Esophagus squamous epithelium (tissue), 4 donors: Measurements from ENCODE around the gene CTTN.

Source experiments
- POLR2A ChIP-seq, 4 donors: fragments of 450-650 bp; IDR thresholded peaks; one replicate each; pipeline ENCODE4 v1.6.1; 2017; ENCODE audit warnings: antibody characterized with exemption in 4 of 4, mild to moderate bottlenecking in 4 of 4, moderate library complexity in 3 of 4
- TF ChIP-seq, protein P1 (sequence below), 6 experiments: fragments of 450-650 bp in 4 of 6; fragments of 200-600 bp in 2 of 6; sonication (generic) in 2 of 6; IDR thresholded peaks; one replicate each; pipeline ENCODE4 v1.5.1; 2016 to 2019; ENCODE audit warnings: antibody characterized with exemption in 6 of 6, mild to moderate bottlenecking in 4 of 6, moderate library complexity in 4 of 6

DNA sequence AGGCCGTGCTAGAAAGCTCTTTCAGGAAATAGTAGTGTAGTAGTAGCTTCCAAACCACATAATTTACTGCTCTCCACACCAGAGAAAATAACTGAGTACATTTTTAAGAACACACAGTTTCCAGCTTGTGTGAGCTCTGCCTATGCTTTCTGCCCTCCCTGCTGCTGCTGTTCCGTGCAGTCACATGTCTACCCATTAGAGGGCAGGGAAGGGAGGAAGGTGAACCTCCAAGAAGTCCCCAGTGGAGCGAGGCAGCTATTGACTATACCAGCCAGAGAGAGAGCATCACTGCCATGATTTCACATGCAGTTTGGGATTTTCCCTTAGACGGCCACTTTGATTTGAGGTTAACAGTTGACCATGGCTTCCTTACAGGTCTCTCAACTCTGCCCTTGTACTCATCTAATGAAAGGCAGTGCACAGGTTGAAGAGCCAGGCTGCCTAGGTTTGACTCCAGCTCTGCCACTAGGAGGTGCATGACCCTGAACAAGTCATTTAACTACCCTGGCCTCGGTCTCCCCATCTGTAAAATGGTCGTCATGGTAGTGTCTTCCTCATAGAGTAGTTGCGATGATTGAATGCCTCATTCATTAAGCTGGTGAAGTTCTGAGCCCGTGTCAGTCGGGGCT is 19.7 kb upstream of the CTTN start:
- TF ChIP-seq POLR2A (IDR thresholded peaks at IDR 0.05) = no peak
- TF ChIP-seq, protein P1, sequence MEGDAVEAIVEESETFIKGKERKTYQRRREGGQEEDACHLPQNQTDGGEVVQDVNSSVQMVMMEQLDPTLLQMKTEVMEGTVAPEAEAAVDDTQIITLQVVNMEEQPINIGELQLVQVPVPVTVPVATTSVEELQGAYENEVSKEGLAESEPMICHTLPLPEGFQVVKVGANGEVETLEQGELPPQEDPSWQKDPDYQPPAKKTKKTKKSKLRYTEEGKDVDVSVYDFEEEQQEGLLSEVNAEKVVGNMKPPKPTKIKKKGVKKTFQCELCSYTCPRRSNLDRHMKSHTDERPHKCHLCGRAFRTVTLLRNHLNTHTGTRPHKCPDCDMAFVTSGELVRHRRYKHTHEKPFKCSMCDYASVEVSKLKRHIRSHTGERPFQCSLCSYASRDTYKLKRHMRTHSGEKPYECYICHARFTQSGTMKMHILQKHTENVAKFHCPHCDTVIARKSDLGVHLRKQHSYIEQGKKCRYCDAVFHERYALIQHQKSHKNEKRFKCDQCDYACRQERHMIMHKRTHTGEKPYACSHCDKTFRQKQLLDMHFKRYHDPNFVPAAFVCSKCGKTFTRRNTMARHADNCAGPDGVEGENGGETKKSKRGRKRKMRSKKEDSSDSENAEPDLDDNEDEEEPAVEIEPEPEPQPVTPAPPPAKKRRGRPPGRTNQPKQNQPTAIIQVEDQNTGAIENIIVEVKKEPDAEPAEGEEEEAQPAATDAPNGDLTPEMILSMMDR (IDR thresholded peaks at IDR 0.05) = no peak
